Measurements from ENCODE around the gene GATA5.

DNA sequence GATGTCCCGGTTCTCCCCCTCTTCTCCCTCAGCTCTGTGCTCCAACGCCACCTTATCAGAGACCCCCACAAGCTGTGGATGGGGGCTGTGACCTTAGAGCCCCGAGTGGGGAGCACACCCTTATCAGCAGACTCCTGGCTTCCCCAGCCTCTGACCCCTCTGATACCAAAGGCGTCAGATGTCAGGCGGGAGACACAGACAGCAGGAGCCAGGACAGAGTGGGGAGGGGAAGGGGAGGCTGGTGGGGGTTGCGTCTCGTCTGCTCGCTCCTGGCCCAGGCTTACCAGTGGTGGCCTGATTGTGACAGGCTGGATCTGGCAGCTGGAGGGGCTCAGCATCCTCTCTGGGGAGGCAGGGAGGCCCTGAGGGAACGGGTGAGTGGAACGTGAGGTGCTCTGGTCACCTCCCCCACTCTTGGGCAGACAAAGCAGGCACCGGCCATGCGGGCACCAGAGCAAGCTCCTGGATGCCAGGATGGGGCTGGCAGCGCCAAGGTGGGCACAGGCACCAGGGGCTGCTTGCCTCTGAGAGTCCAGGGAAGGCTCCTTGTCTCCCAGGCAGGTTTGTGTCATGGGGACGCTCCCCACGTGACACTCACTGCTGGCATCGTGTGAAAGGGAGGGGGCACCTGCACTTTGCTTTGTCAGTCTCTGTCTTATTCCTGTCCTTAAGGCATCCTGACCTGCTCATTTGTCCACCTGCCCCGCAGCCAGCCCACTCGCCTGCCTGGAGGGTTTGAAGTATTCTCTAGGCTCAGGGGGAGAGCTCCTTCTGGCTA, 27.8 kb upstream of the GATA5 start:
- TF ChIP-seq CTCF (IDR thresholded peaks at IDR 0.05 in 4 of 5, conservative IDR thresholded peaks at IDR 0.05 in 1 of 5) (no peak), POLR2A (IDR thresholded peaks at IDR 0.05) (no peak)

All from gastrocnemius medialis (tissue), 4 donors.